SU-DHL-6 (cell line): ENCODE data around the gene DNAL4.

Experiments used
- CTCF ChIP-seq: fragments of 200-600 bp; sonication (generic); IDR thresholded peaks from one replicate; pipeline ENCODE4 v1.5.1; 2017; ENCODE audit warnings: antibody characterized with exemption, mild to moderate bottlenecking, low read length, moderate library complexity; ENCODE audit not compliant: insufficient read depth, poor library complexity, severe bottlenecking
- EZH2phosphoT487 ChIP-seq: fragments of 200-600 bp; sonication (generic), shearing (Covaris generic); conservative IDR thresholded peaks from 2 replicates; pipeline ENCODE4 v1.6.1; 2018; ENCODE audit warnings: mild to moderate bottlenecking, antibody characterized with exemption, low read length, moderate library complexity, mixed read lengths

DNA sequence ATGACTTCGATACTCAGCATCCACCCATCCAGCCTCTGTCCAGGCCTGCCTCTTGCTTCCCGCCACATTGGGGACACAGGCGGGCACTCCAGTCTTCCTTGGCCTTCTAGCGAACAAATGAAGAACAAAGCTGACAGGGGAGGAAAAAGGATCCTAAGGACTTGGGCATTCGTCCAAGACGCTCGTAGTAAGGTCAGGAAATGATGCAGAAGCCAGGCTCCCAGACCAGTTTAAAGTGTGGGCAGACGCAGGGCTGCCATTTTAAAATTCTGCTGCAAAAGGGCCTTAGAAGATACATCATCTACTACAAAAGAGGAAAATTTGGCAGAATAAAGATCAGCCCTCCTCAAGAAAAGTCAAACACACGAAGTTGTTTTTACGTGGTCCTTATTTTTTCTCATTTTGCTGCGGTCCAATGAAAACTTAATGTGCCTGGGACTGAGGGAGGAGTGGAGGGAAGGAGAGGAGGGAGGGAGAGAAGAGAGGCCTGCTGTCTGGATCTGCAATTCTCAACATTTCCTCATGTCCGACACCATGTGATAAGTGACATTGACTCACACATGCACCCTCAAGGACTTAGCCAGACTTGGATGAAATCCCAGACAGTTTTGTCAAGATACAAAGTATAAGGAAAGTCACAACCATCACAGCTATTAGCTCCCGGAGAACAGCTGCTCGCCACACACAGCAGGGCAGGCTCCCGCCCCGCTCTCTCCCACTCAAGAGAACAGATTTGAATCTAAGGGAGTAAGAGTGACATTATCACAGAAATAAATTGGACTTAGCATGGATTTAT, 5.7 kb downstream of the DNAL4 start:
- TF ChIP-seq CTCF (no peak), EZH2phosphoT487 (no peak)
